Measurements from ENCODE around the gene TJAP1.

DNA sequence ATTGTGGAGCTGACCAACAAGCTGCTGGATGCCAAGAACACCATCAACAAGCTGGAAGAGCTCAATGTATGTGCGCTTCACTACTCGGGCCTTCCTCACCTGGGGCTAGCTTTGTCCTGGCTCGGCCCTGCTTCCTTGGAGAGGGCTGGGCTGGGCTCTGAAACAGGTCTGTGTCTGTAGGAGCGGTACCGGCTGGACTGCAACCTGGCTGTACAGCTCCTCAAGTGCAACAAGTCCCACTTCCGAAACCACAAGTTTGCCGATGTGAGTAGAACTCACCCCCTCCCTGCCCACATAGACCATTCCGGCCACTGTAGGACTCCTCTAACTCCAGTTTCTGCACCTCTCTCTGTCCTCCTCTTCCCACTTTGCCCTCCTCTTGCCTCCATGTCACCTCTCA is 26.1 kb downstream of the TJAP1 start:
- TF ChIP-seq CTCF (IDR thresholded peaks at IDR 0.05) (no peak), POLR2A (IDR thresholded peaks at IDR 0.05) (no peak)

Measured in testis (tissue), 2 donors.